Prostate gland (tissue), 2 donors: ENCODE measurements around the gene AQP4. TPM values are rescaled to one million over a fixed set of nuclear protein-coding genes. Genes with fewer than 3 reads are reported as not detected.
A peak's percentile ranks its signal among the peaks of the same experiment; 100 is the strongest.

ENCODE experiments used
- DNase-seq: peaks from one replicate; pipeline ENCODE4 v3.0.0-alpha.2; 2019; ENCODE audit warnings: low spot score
- H3K27ac ChIP-seq, 2 donors: fragments of 200-600 bp; sonication (generic); 2 replicates each; pipeline ENCODE4 v1.5.1; 2017 to 2019
- H3K27me3 ChIP-seq: fragments of 200-600 bp; sonication (generic); replicated peaks from 2 replicates; pipeline ENCODE4 v1.5.1; 2019; ENCODE audit not compliant: insufficient read depth
- H3K36me3 ChIP-seq, 2 donors: fragments of 200-600 bp; sonication (generic); 1 replicate in 1 of 2; 2 replicates in 1 of 2; pipeline versions ENCODE4 v1.5.1 to v1.8.1; 2017 to 2019
- H3K4me1 ChIP-seq: fragments of 200-600 bp; sonication (generic); replicated peaks from 2 replicates; pipeline ENCODE4 v1.5.1; 2019
- H3K4me3 ChIP-seq, 2 donors: fragments of 200-600 bp; sonication (generic); 2 replicates each; pipeline ENCODE4 v1.5.1; 2017 to 2019
- H3K9me3 ChIP-seq: fragments of 200-600 bp; sonication (generic); 2 replicates; pipeline ENCODE4 v1.5.1; 2017
- POLR2A ChIP-seq: fragments of 450-650 bp; IDR thresholded peaks from one replicate; pipeline ENCODE4 v1.6.1; 2016; ENCODE audit warnings: antibody characterized with exemption, mild to moderate bottlenecking
- POLR2AphosphoS5 ChIP-seq: sonication (generic); formaldehyde crosslinking; IDR thresholded peaks from one replicate; pipeline ENCODE4 v1.6.1; 2017; ENCODE audit warnings: antibody characterized with exemption
- WGBS: methylation state at CpG from one replicate; pipeline ENCODE4 v1.1.5; 2018; 5-methylcytosine and 5-hydroxymethylcytosine counted together
- intact Hi-C: fragments of 100-400 bp; cut with DNase I; formaldehyde crosslinking; loops from one replicate; pipeline ENCODE4 v1.14.2; 2022
- total RNA-seq, 2 donors: library from RNA; depleted of rRNA; stranded (reverse); fragments of >200 nt; gene quantifications; one replicate each; pipeline ENCODE4 v1.1.0, GENCODE V29; 2016
- TF ChIP-seq, protein P1 (sequence below), 4 experiments: fragments of 200-600 bp in 2 of 4; fragments of 450-650 bp in 2 of 4; sonication (generic) in 2 of 4; IDR thresholded peaks; 1 replicate in 3 of 4; 2 replicates in 1 of 4; pipeline ENCODE4 v1.5.1; 2016 to 2019; ENCODE audit warnings: antibody characterized with exemption in 4 of 4, mild to moderate bottlenecking in 2 of 4, moderate library complexity in 2 of 4

AQP4 gene
- total RNA-seq, 2 donors from 2014 or later = 1.7 to 8.4 TPM

DNA sequence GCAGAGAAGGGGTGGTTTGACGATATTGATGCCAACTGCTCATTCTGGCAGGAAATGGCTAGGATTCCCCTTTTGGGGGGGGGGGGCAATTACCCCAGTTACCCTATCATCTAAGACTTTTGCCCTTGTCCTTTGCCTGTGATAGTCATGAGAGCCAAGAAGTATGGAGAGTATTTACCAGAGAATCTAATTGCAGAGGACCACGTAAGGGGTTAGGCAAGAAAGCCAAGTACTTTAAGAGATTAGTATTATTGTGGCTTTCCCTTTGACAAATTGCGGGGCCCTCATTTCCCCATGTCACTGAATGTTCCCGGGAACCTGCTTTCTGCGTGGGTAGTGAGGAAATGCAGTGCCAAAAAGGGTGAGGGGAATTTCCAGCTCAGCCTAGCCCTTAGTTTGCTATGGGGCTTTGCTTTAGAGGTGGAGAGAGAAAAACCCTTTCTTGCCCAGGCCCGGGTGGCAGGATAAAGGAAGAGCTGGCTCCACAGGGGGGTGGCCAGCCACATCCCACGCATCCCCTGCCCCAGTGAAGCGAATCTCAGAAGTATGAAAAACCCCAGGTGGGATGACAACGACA lies 1.5 kb downstream of the AQP4 start:
- no peak for DNase-seq
- H3K27me3 ChIP-seq = no peaks in the 10 kb centered on the region
- intact Hi-C loops = no loop called here
- H3K4me1 ChIP-seq = no peaks in the 10 kb centered on the region
- TF ChIP-seq, protein P1, sequence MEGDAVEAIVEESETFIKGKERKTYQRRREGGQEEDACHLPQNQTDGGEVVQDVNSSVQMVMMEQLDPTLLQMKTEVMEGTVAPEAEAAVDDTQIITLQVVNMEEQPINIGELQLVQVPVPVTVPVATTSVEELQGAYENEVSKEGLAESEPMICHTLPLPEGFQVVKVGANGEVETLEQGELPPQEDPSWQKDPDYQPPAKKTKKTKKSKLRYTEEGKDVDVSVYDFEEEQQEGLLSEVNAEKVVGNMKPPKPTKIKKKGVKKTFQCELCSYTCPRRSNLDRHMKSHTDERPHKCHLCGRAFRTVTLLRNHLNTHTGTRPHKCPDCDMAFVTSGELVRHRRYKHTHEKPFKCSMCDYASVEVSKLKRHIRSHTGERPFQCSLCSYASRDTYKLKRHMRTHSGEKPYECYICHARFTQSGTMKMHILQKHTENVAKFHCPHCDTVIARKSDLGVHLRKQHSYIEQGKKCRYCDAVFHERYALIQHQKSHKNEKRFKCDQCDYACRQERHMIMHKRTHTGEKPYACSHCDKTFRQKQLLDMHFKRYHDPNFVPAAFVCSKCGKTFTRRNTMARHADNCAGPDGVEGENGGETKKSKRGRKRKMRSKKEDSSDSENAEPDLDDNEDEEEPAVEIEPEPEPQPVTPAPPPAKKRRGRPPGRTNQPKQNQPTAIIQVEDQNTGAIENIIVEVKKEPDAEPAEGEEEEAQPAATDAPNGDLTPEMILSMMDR (IDR thresholded peaks at IDR 0.05) = no peak
- TF ChIP-seq POLR2A = no peak
- no peak for TF ChIP-seq POLR2AphosphoS5
- H3K9me3 ChIP-seq = no peaks in the 10 kb centered on the region
- no peak overlapping the region for H3K4me3 ChIP-seq
- no peaks in the 10 kb centered on the region for H3K36me3 ChIP-seq
- WGBS = 59% methylated on average over 9 of the region's 9 CpGs
- H3K27ac ChIP-seq = no peak overlapping the region

DNA sequence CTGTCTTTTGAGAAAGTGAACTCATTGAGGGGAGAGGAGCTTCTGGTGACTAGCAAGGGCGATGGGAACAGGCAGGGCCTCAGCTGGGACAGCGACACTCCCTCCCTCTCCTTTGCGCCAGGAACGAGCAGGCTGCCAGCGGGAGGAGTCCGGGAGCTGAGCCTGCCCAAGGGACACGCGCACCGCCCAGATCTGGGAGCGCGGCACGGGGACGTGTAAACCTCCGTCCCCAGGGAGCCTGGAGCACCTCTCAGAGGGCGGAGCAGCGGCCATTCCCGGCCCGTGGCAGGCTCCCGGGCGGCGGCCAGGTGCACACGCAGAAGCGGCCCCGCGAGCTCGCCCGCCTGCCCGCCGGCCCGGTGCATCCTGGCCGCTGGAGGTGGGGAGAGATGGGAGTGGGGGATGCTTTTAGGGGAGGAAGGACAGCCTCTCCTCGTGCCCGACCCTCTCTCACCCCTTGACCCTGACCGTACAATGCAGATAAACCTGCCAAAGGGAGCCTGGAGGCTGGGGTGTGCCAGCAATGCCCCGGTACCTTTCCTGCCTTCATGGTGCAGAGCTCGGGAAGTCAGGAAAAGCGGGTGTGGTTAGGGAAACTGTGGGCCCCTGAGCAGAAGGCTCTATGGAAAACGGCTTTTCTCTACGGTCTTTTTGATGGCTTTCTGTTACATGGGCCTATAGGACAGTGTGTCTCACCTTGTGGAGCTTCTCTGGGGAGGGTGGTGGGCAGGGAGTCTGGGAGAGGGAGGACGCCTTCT lies 2.2 kb downstream of the AQP4 start:
- peak; percentile 81 for DNase-seq
- TF ChIP-seq POLR2AphosphoS5 = peak; percentile 27
- no peak for TF ChIP-seq POLR2A
- WGBS = 8% methylated on average over 23 of the region's 40 CpGs
- H3K4me1 ChIP-seq = no peaks in the 10 kb centered on the region
- intact Hi-C loops = no loop called here
- no peaks in the 10 kb centered on the region for H3K9me3 ChIP-seq
- peak overlapping the region; percentile 28 to 29 for H3K4me3 ChIP-seq
- no peaks in the 10 kb centered on the region for H3K27me3 ChIP-seq
- no peaks in the 10 kb centered on the region for H3K36me3 ChIP-seq
- H3K27ac ChIP-seq = peak overlapping the region in 1 of 2 donors; percentile 49

DNA sequence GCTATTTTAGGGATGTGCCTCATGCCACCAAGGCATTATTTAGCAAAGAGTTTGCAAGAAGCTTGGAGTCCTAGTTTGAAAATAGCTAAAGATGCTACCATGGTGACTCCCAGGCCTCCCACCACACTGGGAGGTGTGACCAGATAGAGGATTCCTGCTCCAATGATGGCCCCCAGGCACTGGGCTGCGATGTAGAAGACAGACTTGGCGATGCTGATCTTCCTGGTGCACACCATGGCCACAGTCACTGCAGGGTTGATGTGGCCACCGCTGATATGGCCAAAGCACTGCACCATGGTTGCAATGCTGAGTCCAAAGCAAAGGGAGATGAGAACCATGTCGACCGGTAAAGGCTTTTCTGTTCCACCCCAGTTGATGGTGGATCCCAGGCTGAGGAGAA lies 3.4 kb downstream of the AQP4 start:
- H3K27ac ChIP-seq = no peak overlapping the region
- H3K36me3 ChIP-seq = no peaks in the 10 kb centered on the region
- H3K4me1 ChIP-seq = no peaks in the 10 kb centered on the region
- WGBS = 92% methylated on average over 5 of the region's 5 CpGs
- no peaks in the 10 kb centered on the region for H3K27me3 ChIP-seq
- no peak for DNase-seq
- no peaks in the 10 kb centered on the region for H3K9me3 ChIP-seq
- intact Hi-C loops = no loop called here
- TF ChIP-seq POLR2A = no peak
- TF ChIP-seq, protein P1 (IDR thresholded peaks at IDR 0.05) = no peak
- H3K4me3 ChIP-seq = no peak overlapping the region

DNA sequence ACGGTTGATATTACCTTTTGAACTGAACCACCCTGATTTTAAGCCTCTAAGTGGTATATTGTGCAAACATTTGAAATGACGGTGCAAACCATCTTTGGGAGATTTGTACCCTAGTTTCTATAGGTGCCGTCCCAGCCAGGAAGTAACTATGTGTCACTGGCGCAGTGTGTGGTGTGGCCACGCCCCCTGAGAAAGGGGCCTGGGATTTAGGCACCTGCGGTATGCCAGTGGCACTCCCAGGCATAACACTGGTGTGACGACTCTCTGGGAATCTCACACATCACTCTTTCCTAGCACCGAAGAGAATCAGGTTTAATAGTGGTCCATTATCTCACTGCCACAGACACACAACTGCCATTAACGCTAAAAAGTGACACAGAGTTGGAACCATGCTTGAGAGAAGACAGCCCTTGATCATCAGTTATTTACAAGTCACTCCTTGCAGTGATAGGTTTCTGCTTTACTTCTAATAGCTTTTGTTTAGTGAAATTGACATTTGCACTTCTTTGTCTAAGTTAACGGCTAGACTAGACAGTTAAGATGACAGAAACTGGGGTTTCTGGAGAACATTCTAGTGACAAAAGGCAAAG lies 11.1 kb downstream of the AQP4 start:
- intact Hi-C loops = no loop called here
- Histone ChIP-seq H3K36me3 (no peaks in the 10 kb centered on the region), H3K9me3 (no peaks in the 10 kb centered on the region), H3K4me3 (no peak overlapping the region), H3K4me1 (no peaks in the 10 kb centered on the region), H3K27me3 (no peaks in the 10 kb centered on the region), H3K27ac (no peak overlapping the region)
- TF ChIP-seq, protein P1 (IDR thresholded peaks at IDR 0.05) = no peak
- no peak for TF ChIP-seq POLR2A
- no peak for TF ChIP-seq POLR2AphosphoS5
- no peak for DNase-seq
- WGBS = 71% methylated on average over 10 of the region's 10 CpGs

DNA sequence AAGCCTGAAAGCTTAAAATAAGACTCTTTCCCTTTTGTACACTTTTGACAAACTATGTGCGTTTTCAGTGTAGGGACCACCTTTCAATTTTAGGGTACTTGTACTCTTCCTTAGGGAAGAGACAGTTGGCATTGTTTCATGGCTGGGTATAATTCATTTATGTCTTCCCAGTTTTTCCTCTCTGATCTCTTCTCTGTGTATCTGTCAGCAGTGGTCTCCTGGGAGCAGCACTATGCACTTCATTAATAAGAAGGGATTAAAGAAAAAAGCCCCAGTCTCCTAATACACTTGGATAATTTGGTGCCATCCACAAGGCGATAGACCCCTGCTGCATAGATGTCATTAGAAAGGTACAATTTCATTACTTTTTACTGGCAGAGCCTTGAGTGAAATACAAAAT lies 12.1 kb downstream of the AQP4 start:
- TF ChIP-seq POLR2AphosphoS5 (no peak), POLR2A (no peak)
- TF ChIP-seq, protein P1 (IDR thresholded peaks at IDR 0.05) = no peak
- intact Hi-C loops = no loop called here
- Histone ChIP-seq H3K4me3 (no peak overlapping the region), H3K36me3 (no peaks in the 10 kb centered on the region), H3K4me1 (no peaks in the 10 kb centered on the region), H3K27me3 (no peaks in the 10 kb centered on the region), H3K27ac (no peak overlapping the region), H3K9me3 (no peaks in the 10 kb centered on the region)
- no peak for DNase-seq
- 97% methylated on average over 2 of the region's 2 CpGs for WGBS
